ENCODE measurements around the gene RNF144A.

GRCh38 chr2:6993936-6994335 is 76.7 kb downstream of the RNF144A start:
- TF ChIP-seq FOS (IDR thresholded peaks at IDR 0.05; ENCODE audit: borderline replicate concordance, extremely low read depth, insufficient read length) (no peak), SPI1 (IDR thresholded peaks at IDR 0.05; ENCODE audit: borderline replicate concordance, insufficient read depth, low read depth, low read length) (no peak), SIN3A (IDR thresholded peaks at IDR 0.05; ENCODE audit: low read depth, low read length) (no peak), CTCF (IDR thresholded peaks at IDR 0.05 in 2 of 3, conservative IDR thresholded peaks at IDR 0.05 in 1 of 3; ENCODE audit: control insufficient read depth in 2 of 3, extremely low read depth in 1 of 3, insufficient read depth in 1 of 3, low read depth in 3 of 3, low read length in 3 of 3) (no peak), ETV6 (conservative IDR thresholded peaks at IDR 0.05 in 1 of 2, IDR thresholded peaks at IDR 0.05 in 1 of 2; ENCODE audit: borderline replicate concordance in 1 of 2, low read depth in 1 of 2) (no peak), JUNB (IDR thresholded peaks at IDR 0.05) (no peak), POLR2A (IDR thresholded peaks at IDR 0.05; ENCODE audit: low read depth, low read length) (no peak), CBX5 (IDR thresholded peaks at IDR 0.05; ENCODE audit: low read depth) (no peak), SREBF2 (IDR thresholded peaks at IDR 0.05; ENCODE audit: low read length) (no peak), EGR1 (IDR thresholded peaks at IDR 0.05; ENCODE audit: borderline replicate concordance in 1 of 2, low read depth in 2 of 2, low read length in 2 of 2) (no peak), NFIC (IDR thresholded peaks at IDR 0.05; ENCODE audit: low read depth, low read length) (no peak)
